ENCODE data around the gene CTNNA2.

- TF ChIP-seq MYC (IDR thresholded peaks at IDR 0.05; ENCODE audit: low read depth, low read length): no peak
- no peak for TF ChIP-seq MYC (CRISPR knock-in tag; IDR thresholded peaks at IDR 0.05; ENCODE audit: borderline replicate concordance, low read depth)
- TF ChIP-seq MAFK (IDR thresholded peaks at IDR 0.05; ENCODE audit: low read length): no peak
- no peak for TF ChIP-seq SMAD4 (CRISPR knock-in tag; conservative IDR thresholded peaks at IDR 0.05)
- no peak for TF ChIP-seq FOXK1 (CRISPR knock-in tag; IDR thresholded peaks at IDR 0.05; ENCODE audit: borderline replicate concordance)
- no peak for TF ChIP-seq ZNF184 (CRISPR knock-in tag; IDR thresholded peaks at IDR 0.05)
- no peak for TF ChIP-seq ZNF197 (CRISPR knock-in tag; IDR thresholded peaks at IDR 0.05; ENCODE audit: low read depth)
- TF ChIP-seq CTCF (IDR thresholded peaks at IDR 0.05 in 2 of 3, conservative IDR thresholded peaks at IDR 0.05 in 1 of 3; ENCODE audit: insufficient read depth in 2 of 3, low read depth in 1 of 3, low read length in 3 of 3): no peak
- no peak for TF ChIP-seq RERE (CRISPR knock-in tag; IDR thresholded peaks at IDR 0.05; ENCODE audit: borderline replicate concordance)
- TF ChIP-seq JUNB (CRISPR knock-in tag; conservative IDR thresholded peaks at IDR 0.05): no peak
- TF ChIP-seq EGR1 (conservative IDR thresholded peaks at IDR 0.05): no peak
- TF ChIP-seq MYNN (IDR thresholded peaks at IDR 0.05): no peak
- no peak for TF ChIP-seq MYNN (CRISPR knock-in tag; IDR thresholded peaks at IDR 0.05)
- TF ChIP-seq POLR2A (conservative IDR thresholded peaks at IDR 0.05): no peak
- TF ChIP-seq FOXM1 (IDR thresholded peaks at IDR 0.05; ENCODE audit: low read depth): no peak
- TF ChIP-seq FOXM1 (CRISPR knock-in tag; IDR thresholded peaks at IDR 0.05; ENCODE audit: low read depth): no peak
These were observed 211.0 kb downstream of the CTNNA2 start for GRCh38 chr2:79723830-79724229.

Measured in K562 (cell line).